GM21825 (cell line): ENCODE results near the gene ZNF692.
"Not testable (repeated sequence)": the region's sequence is repeated elsewhere in the genome, so short reads cannot be mapped to it uniquely, and the experiment has no call there.

Experiments
- ATAC-seq: cut with Tn5 transposase; IDR thresholded peaks from one replicate; pipeline ENCODE4 v1.9.1; 2021; ENCODE audit warnings: mild to moderate bottlenecking, moderate library complexity; ENCODE audit not compliant: unreplicated experiment

Gene ZNF692

DNA sequence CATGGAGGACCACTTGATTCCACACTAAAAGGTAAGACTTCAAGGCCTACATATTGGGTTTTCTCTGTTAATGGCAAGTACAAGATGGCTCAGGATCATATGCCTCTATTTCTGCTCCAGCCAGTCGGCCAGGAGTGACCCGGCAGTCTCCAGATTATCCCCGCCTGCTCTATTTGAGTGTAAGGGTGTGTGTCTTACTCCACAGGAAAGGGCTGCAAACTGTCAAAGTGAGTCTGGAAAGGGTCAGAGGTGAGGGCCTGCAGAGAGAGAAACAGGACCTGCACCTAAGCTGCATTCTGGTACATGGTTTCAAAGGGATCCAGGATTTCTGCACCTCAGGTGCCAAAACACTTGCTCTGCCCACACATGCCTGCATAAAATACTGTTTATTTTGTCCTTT is 9.2 kb downstream of the ZNF692 start:
- ATAC-seq = no peak

DNA sequence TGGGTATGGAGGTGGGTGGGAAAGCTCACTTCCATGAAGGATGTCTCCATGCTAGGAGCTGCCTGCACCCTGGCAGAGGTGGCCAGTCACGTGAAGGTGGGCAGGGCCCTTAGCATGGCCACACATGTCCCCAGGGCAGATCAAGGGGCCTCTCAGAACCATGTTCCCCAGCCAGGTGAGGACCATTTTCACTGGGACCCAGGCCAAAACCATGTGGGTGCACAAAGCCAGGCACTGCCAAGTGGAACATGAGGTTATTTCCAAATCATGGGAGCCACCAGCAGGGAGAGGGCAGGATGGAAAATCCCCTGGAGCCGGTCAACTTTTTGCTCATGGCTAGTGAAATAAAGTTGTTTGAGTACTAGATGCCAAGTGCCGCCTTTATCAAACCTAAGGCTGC is 9.7 kb downstream of the ZNF692 start:
- ATAC-seq = no peak

DNA sequence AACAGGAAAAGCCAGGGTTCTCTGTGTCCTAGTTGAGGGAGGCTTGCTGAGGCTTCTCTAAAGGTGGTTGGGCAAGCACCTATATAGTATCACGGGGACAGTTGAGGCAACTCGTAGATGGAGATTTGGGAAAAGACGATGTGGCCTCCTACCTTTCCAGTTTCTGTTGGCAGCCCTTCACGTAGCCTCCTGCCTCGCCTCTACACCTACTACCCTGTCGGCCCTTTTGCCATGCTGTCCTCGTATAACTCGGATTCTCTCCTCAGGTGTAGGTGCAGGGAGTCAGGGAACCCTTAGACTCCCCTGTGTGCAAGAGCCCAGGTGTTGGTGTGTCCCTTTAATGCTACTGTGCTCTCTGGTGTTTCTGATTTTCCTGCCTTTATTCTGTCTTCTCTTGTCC is 10.3 kb downstream of the ZNF692 start:
- no peak for ATAC-seq

- ATAC-seq = no peak
Measured at GRCh38 chr1:248847956-248848561, 10.8 kb downstream of the ZNF692 start.

- no peak for ATAC-seq
Measured at GRCh38 chr1:248847181-248847955, 11.5 kb downstream of the ZNF692 start.

- ATAC-seq = no peak
Measured at GRCh38 chr1:248844526-248844925, 14.4 kb downstream of the ZNF692 start.

DNA sequence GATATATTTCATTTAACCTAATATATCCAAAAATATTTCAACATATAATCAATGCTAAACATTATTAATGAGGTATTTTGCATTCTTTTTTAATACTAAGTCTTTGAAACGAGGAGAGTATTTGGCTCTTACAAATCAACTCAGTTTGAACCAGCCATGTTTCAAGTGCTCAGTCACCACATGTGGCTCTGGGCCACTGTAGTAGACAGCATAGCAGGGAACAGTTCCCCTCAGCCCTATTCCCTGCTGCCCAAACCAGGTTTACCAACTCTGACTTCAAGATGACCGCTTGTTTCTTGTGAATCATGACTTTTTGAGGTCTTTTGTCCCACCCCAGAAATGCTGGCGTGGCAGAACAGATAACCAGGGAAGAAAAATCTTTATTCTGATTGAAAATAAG is 15.2 kb downstream of the ZNF692 start:
- no peak for ATAC-seq

DNA sequence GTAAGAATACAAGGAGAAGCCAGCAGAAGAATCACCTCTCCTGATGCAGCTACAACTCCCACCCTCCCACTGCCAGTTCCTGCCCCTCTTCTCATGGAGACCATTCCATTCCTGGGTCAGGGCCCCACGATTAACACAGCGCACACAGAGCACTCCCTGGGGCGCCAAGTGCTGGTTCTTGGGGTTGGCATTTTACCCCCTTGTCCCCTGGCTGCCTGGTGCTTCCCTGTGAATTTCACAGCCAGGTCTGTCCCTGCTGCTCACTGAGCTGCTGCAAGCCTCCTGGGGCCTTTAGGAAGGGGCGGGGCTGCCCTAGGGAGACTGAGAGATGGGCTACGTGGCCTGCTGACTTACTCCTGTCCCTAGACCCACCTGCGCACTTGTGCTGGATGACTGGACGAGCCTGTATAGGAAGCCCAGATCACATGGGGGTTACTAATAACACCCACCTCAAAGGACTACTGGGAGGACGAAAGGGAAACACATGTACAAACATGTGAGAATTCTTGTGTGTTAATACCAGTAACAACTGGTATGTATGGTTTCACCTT is 16.0 kb downstream of the ZNF692 start:
- peak; percentile 24 for ATAC-seq

DNA sequence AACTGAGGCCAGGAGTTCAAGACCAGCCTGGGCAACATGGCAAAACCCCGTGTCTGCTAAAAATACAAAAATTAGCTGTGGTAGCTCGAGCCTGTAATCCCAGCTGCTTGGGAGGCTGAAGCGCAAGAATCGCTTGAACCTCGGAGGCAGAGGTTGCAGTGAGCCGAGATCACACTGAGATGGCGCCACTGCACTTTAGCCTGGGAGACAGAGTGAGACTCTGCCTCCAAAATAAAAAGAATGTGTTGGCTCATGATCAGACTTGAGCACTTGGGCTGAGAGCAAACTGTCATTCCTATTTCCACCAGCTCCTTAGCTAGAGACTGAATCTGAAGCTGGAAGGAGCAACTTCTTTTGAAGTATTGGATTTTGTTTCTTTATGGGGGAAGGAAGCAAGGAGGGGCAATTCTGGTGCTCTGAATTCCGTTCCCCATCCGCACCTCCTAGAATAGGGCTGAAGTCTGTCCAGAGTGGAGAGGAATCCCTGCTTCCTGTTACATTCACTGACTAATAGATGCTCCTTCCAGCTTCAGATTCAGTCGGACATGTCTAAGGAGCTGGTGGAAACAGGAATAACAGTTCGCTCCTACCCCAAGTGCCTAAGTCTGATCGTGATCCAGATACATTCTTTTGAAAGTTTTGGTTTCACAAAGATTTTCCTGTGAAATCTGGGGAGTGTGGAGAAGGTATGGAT is 17.0 kb downstream of the ZNF692 start:
- no peak for ATAC-seq

DNA sequence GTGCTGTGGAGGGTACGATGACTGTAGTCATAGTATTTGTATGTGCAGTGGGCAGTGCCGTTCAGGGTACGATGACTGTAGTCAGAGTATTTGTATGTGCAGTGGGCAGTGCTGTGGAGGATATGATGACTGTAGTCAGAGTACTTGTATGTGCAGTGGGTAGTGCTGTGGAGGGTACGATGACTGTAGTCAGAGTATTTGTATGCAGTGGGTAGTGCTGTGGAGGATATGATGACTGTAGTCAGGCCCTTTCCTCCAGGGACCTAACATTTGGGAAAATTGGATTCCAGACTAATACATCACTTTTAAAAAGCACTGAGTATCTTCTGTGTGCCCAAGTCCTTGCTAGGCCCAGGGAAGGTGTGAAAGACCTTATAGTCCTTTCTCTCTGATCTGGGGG is 17.9 kb downstream of the ZNF692 start:
- no peak for ATAC-seq

DNA sequence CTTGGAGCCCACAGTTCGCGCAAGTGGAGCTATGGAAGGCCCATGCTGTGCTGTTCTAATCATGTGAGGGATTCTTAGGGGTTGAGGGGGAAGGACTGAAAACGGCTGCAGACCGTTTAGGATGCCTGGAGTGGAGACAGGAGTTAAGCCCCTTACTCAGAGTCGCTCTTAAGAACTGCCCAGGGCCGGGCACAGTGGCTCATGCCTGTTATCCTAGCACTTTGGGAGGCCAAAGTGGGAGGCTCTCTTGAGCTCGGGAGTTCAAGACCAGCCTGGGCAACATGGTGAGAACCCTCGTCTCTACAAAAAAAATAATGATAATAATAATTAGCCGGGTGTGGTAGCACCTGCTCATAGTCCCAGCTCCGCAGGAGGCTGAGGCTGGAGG is 19.7 kb downstream of the ZNF692 start:
- no peak for ATAC-seq

DNA sequence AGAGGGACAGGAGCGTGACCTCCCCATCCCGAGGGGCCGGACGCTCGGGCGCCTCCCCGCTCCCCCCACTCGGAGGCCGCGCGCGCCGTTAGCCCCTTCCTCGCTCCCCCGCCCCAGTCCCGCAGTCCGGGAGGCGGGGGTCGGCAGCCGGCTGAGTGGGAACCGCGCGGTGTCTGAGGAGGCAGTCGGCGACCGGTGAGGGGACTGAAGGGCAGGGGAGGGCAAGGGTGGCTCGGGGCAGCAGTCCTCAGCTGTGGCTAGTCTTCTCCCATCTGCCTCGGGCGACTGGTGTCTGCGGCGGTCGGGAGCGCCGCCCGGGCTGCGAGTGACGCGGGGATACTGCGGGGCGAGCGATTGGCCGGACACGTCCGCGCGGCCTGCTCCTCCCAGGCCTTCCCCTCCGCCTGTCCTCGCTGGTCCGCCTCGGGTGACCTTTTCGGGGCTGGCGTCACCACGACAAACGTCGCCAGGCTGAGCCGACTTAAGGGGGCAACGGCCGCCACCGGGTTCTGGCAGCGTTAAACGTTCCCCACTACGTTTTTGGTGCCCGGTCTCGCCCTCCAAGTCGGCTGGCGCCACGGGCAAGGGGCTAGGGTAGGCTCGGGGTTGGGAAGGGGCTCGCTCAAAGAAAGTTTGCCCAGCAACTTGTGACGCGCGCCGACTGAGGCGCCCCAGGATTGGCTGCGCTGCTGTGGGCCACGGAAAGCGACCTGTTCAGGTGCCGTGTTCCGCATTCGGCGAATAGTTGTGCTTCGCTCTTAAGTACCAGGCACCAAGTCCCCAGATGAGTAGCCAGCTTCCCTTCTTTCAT is 20.3 kb downstream of the ZNF692 start:
- peak; percentile 58 for ATAC-seq

- ATAC-seq = peak; percentile 86
Measured at GRCh38 chr1:248837781-248838356, 21.0 kb downstream of the ZNF692 start, which contains the start of gene ZNF672. TSS of gene ZNF672 (plus strand) at chr1:248838224. CDS start at chr1:248847275, 9,051 bp downstream.

DNA sequence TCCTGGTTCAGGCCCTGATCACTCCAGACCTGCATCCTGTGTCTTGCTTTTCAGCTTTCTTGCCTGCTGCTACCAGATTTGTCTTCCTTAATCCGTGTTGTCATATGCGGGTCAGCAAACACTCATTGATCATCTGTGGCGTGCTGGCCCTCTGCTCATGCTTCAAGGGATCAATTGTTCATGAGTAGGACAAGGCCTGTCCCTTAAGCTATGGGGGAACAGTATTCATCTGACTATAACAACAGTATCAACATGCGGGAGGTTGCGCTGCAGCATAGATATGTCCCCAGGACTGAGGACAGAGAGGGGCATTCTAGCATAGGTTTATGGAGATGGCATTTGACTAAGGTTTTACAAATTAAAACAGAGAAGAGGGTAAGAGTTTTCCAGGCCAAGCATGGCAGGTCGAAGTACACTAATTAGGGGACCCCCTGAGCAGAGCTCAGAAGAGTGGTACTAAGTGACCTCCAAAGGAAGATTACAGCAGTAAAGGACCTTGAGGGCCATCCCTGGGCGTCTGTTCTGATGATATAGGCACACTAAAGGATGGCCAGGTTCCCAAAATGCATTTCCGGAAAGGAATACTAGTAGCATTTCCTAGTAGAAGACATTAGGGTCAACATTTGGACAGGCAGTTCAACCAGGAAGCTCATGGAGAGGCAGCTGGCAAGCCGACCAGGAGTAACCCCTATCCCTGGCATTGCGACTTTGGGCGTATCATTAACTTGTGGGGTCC is 21.7 kb downstream of the ZNF692 start:
- ATAC-seq = no peak

GRCh38 chr1:248834343-248834940 is 24.4 kb downstream of the ZNF692 start:
- ATAC-seq = no peak

DNA sequence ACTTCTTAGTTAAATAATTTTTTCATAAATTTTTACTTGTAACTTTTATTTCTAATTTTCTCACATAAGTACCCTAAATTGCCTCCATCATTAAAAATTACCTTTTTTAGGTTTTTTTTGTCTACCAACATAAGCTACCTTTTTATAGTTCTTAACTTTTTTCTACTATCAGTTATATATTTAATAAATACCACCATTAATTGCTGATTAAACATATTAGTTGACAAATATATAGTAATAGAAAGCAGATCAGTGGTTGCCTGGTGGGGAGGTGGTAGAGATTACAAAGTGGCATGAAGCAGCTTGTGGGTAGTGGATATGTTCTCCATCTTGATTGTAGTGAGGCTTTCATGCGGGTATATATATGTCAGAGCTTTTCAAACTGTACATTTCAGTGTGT is 27.0 kb downstream of the ZNF692 start:
- ATAC-seq = no peak

DNA sequence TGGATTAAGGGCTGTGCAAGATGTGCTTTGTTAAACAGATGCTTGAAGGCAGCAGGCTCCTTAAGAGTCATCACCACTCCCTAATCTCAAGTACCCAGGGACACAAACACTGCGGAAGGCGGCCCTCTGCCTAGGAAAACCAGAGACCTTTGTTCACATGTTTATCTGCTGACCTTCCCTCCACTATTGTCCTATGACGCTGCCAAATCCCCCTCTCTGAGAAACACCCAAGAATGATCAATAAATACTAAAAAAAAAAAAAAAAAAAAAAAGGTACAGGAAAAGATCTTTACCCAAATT is 28.2 kb downstream of the ZNF692 start:
- ATAC-seq = not testable (repeated sequence)

DNA sequence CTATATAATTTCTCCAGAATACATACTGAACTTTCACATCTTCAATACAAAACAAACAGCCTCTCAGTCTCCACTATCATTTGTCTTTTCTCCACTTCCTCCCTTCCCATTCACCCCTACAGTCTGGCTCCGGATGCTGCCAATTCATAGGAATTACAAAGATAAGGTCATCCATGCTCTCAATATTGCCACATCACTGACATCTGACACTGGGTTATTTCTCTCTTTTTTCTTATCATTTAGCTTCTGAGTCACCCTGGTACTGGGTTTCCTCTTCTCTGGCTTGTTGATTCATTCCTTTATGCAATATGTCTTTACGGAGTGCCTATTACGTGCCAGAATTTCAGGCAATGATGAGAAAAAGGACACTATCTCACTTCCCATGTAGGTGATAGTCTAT is 30.0 kb downstream of the ZNF692 start:
- no peak for ATAC-seq

- peak; percentile 94 for ATAC-seq
Measured at GRCh38 chr1:248825909-248826760, 32.8 kb downstream of the ZNF692 start, which contains the start of gene SH3BP5L. TSS of gene SH3BP5L (minus strand) at chr1:248825915. CDS start at chr1:248824935, 980 bp downstream.
